GM18861 (cell line): ENCODE data around the gene DBP.

Source experiments
- ATAC-seq: cut with Tn5 transposase; IDR thresholded peaks from one replicate; pipeline ENCODE4 v1.9.1; 2021; ENCODE audit not compliant: unreplicated experiment

DBP gene

GRCh38 chr19:48613852-48614435 is 23.2 kb downstream of the DBP start:
- no peak for ATAC-seq

- no peak for ATAC-seq
Measured at GRCh38 chr19:48613024-48613851, 23.9 kb downstream of the DBP start.

DNA sequence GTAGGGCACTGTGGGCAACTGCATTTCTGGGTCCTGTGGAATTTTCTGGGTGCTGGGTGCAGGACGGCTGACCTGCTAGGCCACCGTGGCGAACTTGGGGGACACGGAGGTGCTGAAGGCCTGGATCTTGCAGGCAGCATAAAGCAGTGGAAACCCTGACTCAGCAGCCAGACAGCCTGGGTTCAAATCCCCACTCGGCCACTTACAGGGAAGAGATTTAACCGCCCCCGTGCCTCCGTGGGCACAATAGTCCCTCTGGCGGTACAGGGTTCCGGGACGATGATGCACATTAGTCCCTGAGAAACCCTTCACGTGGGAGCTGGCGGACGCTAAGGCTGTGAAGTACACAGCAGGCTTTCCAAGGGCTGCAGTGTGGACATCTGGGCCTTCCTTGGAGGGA is 25.3 kb downstream of the DBP start:
- no peak for ATAC-seq

GRCh38 chr19:48609571-48610108 is 27.5 kb downstream of the DBP start:
- no peak for ATAC-seq

DNA sequence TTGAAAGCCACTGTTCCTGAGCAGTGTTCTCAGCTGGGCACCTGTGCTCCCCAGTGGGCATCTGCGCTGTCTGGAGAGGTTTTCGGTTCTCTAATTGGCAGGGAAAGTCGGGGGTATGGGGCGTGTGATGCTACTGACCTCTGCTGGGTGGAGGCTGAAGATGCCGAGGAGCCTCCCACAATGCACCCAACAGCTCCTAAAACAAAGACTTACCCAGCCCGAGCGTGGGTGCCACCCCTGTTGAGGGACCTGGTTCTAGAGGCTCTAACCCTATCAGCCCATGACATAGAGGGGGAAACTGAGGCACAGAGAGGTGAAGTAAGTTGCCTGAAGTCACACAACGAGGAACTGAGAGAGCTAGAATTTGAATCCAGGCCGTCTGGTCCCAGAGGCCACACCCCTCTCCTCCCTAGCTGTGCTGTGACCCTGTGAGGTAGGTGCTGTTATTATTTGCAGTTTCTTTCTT is 28.3 kb downstream of the DBP start:
- ATAC-seq: no peak

- ATAC-seq: no peak
Measured at GRCh38 chr19:48607359-48607755, 29.8 kb downstream of the DBP start.

- ATAC-seq: no peak
Measured at GRCh38 chr19:48606463-48607358, 30.5 kb downstream of the DBP start, which contains the start of gene SPACA4. SPACA4 (plus strand) TSS chr19:48606742; CDS start chr19:48606979, 237 bp downstream.

GRCh38 chr19:48603850-48604249 is 33.3 kb downstream of the DBP start:
- ATAC-seq: no peak

- ATAC-seq: no peak
Measured at GRCh38 chr19:48603449-48603848, 33.7 kb downstream of the DBP start.

DNA sequence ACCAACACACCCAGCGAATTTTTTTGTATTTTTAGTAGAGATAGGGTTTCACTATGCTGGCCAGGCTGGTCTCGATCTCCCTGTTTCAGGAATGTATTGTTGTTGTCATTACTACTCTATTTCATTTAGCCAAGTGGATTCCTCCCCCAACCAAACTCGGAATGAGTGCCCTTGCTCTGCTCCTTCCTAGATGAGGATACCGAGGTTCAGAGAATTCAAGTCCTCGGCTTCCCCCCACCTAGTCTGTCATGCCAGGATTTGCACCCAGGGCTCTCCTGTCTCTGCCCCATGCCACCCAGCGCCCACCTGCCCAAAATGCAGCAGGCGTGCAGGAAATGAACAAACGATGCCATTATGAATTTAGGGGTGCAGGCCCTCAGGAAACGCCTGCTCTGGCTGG is 34.2 kb downstream of the DBP start:
- no peak for ATAC-seq

DNA sequence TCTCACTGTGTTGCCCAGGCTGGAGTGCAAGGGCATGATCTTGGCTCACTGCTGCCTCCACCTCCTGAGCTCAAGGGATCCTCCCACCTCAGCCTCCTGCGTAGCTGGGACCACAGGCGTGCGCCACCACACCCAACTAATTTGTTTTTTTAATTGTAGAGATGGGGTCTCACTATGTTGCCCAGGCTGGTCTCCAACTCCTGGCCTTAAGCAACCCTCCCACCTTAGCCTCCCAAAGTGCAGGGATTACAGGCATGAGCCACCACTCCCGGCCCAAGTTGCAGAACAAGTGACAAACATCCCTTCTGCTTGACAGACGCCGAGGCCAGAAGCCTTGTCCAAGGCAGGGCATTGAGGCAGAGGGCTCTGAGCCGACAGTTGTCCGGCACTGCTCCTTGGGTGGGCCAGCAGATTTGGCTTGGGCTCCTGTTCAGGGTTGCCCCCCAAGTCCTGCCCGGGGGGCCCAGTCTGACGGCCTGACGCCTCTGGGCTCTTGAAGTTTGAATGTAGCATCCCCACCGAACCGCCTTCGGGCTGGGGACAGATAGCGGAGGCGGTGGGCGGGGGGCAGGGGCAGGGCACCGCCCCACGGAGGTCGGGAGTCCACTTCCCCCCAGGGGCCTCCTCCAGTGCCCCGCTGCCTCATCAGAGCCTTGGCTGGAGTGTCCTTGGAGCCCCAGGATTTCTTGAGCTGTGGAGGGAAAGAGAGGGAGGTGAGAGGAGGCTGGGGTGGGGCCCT is 36.3 kb downstream of the DBP start:
- no peak for ATAC-seq

DNA sequence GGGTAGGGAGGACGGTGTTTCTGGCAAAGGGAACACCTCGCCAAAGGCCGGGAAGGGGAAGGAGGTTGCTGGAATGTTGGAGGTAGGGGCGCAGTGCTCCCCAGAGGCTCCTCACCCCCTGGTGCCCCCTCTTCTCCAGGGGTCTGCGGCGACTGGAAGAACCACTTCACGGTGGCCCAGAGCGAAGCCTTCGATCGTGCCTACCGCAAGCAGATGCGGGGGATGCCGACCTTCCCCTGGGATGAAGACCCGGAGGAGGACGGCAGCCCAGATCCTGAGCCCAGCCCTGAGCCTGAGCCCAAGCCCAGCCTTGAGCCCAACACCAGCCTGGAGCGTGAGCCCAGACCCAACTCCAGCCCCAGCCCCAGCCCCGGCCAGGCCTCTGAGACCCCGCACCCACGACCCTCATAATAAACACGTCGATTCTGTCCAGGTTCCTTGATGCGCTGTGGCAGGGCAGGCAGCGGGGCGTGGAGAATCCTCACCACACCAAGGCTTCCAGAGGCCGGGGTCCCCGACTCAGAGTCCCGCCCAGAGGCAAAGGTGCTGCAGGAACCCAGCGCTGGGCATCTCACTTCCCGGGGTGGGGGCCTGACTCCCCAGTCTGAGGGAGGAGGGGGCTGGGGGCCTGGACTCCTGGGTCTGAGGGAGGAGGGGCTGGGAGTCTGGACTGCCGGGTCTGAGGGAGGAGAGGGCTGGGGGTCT is 38.0 kb downstream of the DBP start:
- ATAC-seq: no peak

DNA sequence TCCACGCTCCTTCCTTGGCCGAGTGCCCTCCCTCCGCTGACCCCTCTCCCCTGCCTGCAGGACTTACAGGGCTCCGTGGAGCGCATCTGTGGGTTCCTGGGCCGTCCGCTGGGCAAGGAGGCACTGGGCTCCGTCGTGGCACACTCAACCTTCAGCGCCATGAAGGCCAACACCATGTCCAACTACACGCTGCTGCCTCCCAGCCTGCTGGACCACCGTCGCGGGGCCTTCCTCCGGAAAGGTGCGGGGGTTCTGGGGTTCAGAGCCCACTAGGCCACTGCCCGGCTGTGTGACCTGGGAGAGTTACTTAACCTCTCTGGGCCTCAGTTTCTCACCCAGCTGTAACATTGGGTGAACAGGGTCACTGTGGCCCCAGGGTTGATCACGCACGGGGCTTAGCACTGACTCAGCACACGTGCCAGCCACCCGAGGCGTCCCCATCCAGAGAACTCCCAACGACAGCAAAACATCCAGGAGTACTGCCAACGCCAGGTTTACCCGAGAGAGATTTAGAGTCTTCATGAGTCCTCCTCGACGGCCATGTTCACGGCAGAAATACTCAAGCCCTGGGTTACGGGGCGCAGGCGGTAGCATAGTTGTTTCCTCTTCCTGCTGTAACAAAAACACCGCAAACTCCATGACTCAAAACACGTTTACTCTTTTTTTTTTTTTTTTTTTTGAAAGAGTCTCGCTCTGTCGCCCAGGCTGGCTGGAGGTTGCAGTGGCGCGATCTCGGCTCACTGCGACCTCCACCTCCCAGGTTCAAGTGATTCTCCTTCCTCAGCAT is 40.3 kb downstream of the DBP start:
- no peak for ATAC-seq

DNA sequence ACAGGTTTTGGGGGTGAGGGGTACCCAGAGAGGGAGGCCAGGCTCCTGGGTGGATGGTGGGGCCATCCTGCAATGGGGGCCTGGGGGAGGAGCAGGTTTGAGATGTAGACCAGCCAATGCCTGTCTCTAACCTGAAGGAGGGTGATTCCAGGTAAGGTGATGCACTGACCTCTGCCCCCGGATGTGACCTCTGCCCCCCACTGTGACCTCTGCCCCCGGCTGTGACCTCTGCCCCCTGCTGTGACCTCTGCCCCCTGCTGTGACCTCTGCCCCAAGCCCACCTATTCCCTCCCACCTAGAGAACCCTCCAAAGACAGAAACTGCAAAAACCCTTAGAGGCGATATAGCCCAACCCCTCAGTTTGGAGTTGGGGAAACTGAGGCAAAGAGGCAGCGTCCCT is 40.9 kb downstream of the DBP start:
- no peak for ATAC-seq

GRCh38 chr19:48595833-48596232 is 41.3 kb downstream of the DBP start:
- ATAC-seq: no peak

GRCh38 chr19:48595171-48595570 is 42.0 kb downstream of the DBP start:
- no peak for ATAC-seq

DNA sequence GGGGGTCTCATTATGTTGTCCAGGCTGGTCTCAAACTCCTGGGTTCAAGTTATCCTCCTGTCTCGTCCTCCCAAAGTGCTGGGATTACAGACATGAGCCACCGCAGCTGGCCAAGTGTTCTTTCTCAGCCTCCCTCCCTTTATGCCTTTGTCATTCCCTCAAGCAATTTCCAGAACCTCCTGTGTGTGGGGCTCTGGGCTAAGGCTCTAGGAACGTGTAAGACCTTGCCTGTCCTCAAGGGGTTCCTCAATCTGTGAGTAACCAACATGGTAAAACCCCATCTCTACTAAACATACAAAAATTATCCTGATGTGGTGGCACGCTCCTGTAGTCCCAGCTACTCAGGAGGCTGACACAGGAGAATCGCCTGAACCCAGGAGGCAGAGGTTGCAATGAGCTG is 46.2 kb downstream of the DBP start:
- ATAC-seq: no peak

- no peak for ATAC-seq
Measured at GRCh38 chr19:48588670-48589401, 48.3 kb downstream of the DBP start.
